H1 (cell line): ENCODE measurements around the gene PLEKHM3. TPM values are rescaled to one million over a fixed set of nuclear protein-coding genes. Genes with fewer than 3 reads are reported as not detected.

Experiments
- CTCF ChIA-PET: fragments of 300-600 bp; sonication (Branson Sonifier 250); formaldehyde crosslinking; loops from one replicate; lab custom pipeline; 2021; ENCODE audit not compliant: partially characterized antibody; lab: Charles Lee
- POLR2A ChIA-PET: fragments of 300-600 bp; sonication (Branson Sonifier 250); formaldehyde crosslinking; loops from one replicate; lab custom pipeline; 2021; ENCODE audit warnings: inconsistent platforms; ENCODE audit not compliant: partially characterized antibody; lab: Charles Lee
- DNase-seq, 2 experiments: peaks; one replicate each; pipeline versions ENCODE4 v3.0.0 to v3.0.0-alpha.2; 2010 to 2022; ENCODE audit warnings: low spot score in 2 of 2, low read depth in 1 of 2, mixed read lengths in 1 of 2
- FAIRE-seq: peaks from 2 replicates; lab custom pipeline; 2011; peaks lifted over from hg19 to GRCh38; lab: Jason Lieb, UNC
- H2AFZ ChIP-seq: 2 replicates; pipeline ENCODE4 v1.8.1; 2012; ENCODE audit warnings: low read length, inconsistent platforms
- H2AK5ac ChIP-seq: 2 replicates; pipeline ENCODE4 v1.6.1; 2013; ENCODE audit warnings: low read depth, low read length
- H2BK120ac ChIP-seq: replicated peaks from 2 replicates; pipeline ENCODE3; 2013; ENCODE audit warnings: low read depth, low read length, inconsistent platforms
- H2BK12ac ChIP-seq: 2 replicates; pipeline ENCODE4 v1.6.1; 2013; ENCODE audit warnings: low read depth, low read length
- H2BK15ac ChIP-seq: 2 replicates; pipeline ENCODE4 v1.6.1; 2013; ENCODE audit warnings: low read length
- H2BK20ac ChIP-seq: 2 replicates; pipeline ENCODE4 v1.6.1; 2013; ENCODE audit warnings: low read length
- H2BK5ac ChIP-seq: 2 replicates; pipeline ENCODE4 v1.6.1; 2013; ENCODE audit warnings: low read depth, low read length
- H3K14ac ChIP-seq: 2 replicates; pipeline ENCODE4 v1.6.1; 2013; ENCODE audit warnings: inconsistent platforms; ENCODE audit not compliant: insufficient read length
- H3K18ac ChIP-seq: 2 replicates; pipeline ENCODE4 v1.6.1; 2013; ENCODE audit warnings: low read length; ENCODE audit errors: extremely low read depth
- H3K23ac ChIP-seq: 2 replicates; pipeline ENCODE4 v1.6.1; 2013; ENCODE audit warnings: inconsistent platforms; ENCODE audit not compliant: insufficient read length
- H3K23me2 ChIP-seq: 2 replicates; pipeline ENCODE4 v1.6.1; 2013; ENCODE audit warnings: low read depth, low read length
- H3K27ac ChIP-seq: 2 replicates; pipeline ENCODE4 v1.6.1; 2011; ENCODE audit warnings: low read depth, low read length, inconsistent platforms
- H3K27me3 ChIP-seq, 4 experiments: replicated peaks in 1 of 4; 1 replicate in 1 of 4; 2 replicates in 3 of 4; pipeline versions ENCODE4 v1.6.1 to v1.8.1; 2011 to 2013; ENCODE audit warnings: low read length in 3 of 4, mild to moderate bottlenecking in 3 of 4, inconsistent platforms in 2 of 4, mixed read lengths in 2 of 4, moderate library complexity in 1 of 4; ENCODE audit not compliant: control insufficient read depth in 3 of 4, insufficient read depth in 3 of 4; ENCODE audit errors: extremely low read depth in 1 of 4
- H3K36me3 ChIP-seq, 4 experiments: 2 replicates each; pipeline versions ENCODE4 v1.6.1 to v1.8.1; 2011 to 2013; ENCODE audit warnings: mild to moderate bottlenecking in 4 of 4, low read length in 3 of 4, moderate library complexity in 2 of 4, control low read depth in 1 of 4, inconsistent platforms in 1 of 4; ENCODE audit not compliant: insufficient read depth in 4 of 4, control insufficient read depth in 2 of 4
- H3K4ac ChIP-seq: replicated peaks from 2 replicates; pipeline ENCODE3; 2013; ENCODE audit warnings: low read length, low read depth, mixed read lengths, inconsistent platforms; ENCODE audit not compliant: insufficient read length
- H3K4me1 ChIP-seq, 4 experiments: replicated peaks in 1 of 4; 1 replicate in 1 of 4; 2 replicates in 3 of 4; pipeline versions ENCODE4 v1.6.1 to v1.8.1; 2011 to 2013; ENCODE audit warnings: low read length in 3 of 4, inconsistent platforms in 2 of 4, mixed read lengths in 1 of 4; ENCODE audit not compliant: insufficient read depth in 4 of 4, control insufficient read depth in 3 of 4
- H3K4me2 ChIP-seq, 2 experiments: 2 replicates each; pipeline versions ENCODE4 v1.6.1 to v1.8.1; 2011 to 2013; ENCODE audit warnings: low read depth in 2 of 2, low read length in 2 of 2, control low read depth in 1 of 2, inconsistent platforms in 1 of 2, mild to moderate bottlenecking in 1 of 2; ENCODE audit not compliant: insufficient read depth in 1 of 2
- H3K4me3 ChIP-seq, 4 experiments: fragments of 200-600, 300-600 bp in 1 of 4; sonication (generic), shearing (Covaris generic), sonication (Bioruptor Twin) in 1 of 4; 2 replicates each; pipeline versions ENCODE4 v1.5.1 to v1.8.1; 2011 to 2016; ENCODE audit warnings: low read length in 4 of 4, low read depth in 3 of 4, control low read depth in 2 of 4, inconsistent platforms in 2 of 4, mild to moderate bottlenecking in 2 of 4, mixed read lengths in 1 of 4, moderate library complexity in 1 of 4; ENCODE audit not compliant: insufficient read depth in 2 of 4; ENCODE audit errors: extremely low read depth in 1 of 4
- H3K56ac ChIP-seq: replicated peaks from 2 replicates; pipeline ENCODE3; 2013; ENCODE audit warnings: low read depth, mild to moderate bottlenecking, mixed read lengths, low read length, inconsistent platforms; ENCODE audit not compliant: insufficient read length
- H3K79me1 ChIP-seq: 2 replicates; pipeline ENCODE4 v1.6.1; 2013; ENCODE audit warnings: low read depth, low read length, control low read depth
- H3K79me2 ChIP-seq, 2 experiments: 2 replicates each; pipeline versions ENCODE4 v1.6.1 to v1.8.1; 2012 to 2013; ENCODE audit warnings: low read length in 2 of 2, mild to moderate bottlenecking in 2 of 2, inconsistent platforms in 1 of 2; ENCODE audit not compliant: insufficient read depth in 2 of 2, control insufficient read depth in 1 of 2
- H3K9ac ChIP-seq, 4 experiments: replicated peaks in 1 of 4; 1 replicate in 1 of 4; 2 replicates in 3 of 4; pipeline versions ENCODE4 v1.6.1 to v1.8.1; 2011 to 2013; ENCODE audit warnings: low read depth in 3 of 4, low read length in 3 of 4, control low read depth in 2 of 4, mild to moderate bottlenecking in 2 of 4, moderate library complexity in 2 of 4, inconsistent platforms in 1 of 4; ENCODE audit errors: extremely low read depth in 1 of 4
- H3K9me3 ChIP-seq, 2 experiments: 2 replicates each; pipeline versions ENCODE4 v1.6.1 to v1.8.1; 2012 to 2013; ENCODE audit warnings: mild to moderate bottlenecking in 2 of 2, moderate library complexity in 2 of 2, control low read depth in 1 of 2, inconsistent platforms in 1 of 2, low read depth in 1 of 2, low read length in 1 of 2, mixed read lengths in 1 of 2; ENCODE audit not compliant: insufficient read depth in 2 of 2
- H4K20me1 ChIP-seq, 2 experiments: replicated peaks in 1 of 2; 2 replicates each; pipeline versions ENCODE3 to v1.8.1; 2011 to 2013; ENCODE audit warnings: inconsistent platforms in 2 of 2, low read length in 2 of 2, mild to moderate bottlenecking in 1 of 2; ENCODE audit not compliant: insufficient read depth in 2 of 2, control insufficient read depth in 1 of 2
- H4K5ac ChIP-seq: 2 replicates; pipeline ENCODE4 v1.6.1; 2013; ENCODE audit warnings: low read length, low read depth, mixed read lengths, inconsistent platforms; ENCODE audit not compliant: insufficient read length
- H4K8ac ChIP-seq: 2 replicates; pipeline ENCODE4 v1.8.0; 2013; ENCODE audit warnings: mild to moderate bottlenecking, moderate library complexity, low read length, inconsistent platforms; ENCODE audit not compliant: insufficient read depth; ENCODE audit errors: extremely low read depth
- H4K91ac ChIP-seq: replicated peaks from 2 replicates; pipeline ENCODE3; 2013; ENCODE audit warnings: low read length, mixed read lengths, inconsistent platforms; ENCODE audit not compliant: insufficient read length
- SP2 ChIP-seq: IDR thresholded peaks from 2 replicates; pipeline ENCODE4 v1.6.1; 2012; ENCODE audit warnings: mild to moderate bottlenecking, low read length, inconsistent platforms
- SUZ12 ChIP-seq: fragments of 200-600 bp; sonication (generic); IDR thresholded peaks from 2 replicates; pipeline ENCODE4 v1.6.1; 2012; ENCODE audit warnings: mild to moderate bottlenecking, inconsistent platforms, low read length, moderate library complexity, mixed read lengths
- WGBS, 2 experiments: shearing (Covaris generic) in 1 of 2; methylation state at CpG; one replicate each; pipeline versions ENCODE4 v1.1.6 to v1.1.7; 2013 to 2015; ENCODE audit warnings: low lambda C conversion rate in 2 of 2, mixed read lengths in 2 of 2, inconsistent platforms in 1 of 2, low coverage in 1 of 2, missing lambda C conversion rate in 1 of 2; ENCODE audit not compliant: insufficient replicate concordance in 2 of 2, insufficient coverage in 1 of 2, insufficient read length in 1 of 2; ENCODE audit errors: extremely low coverage in 1 of 2, missing lambda C conversion rate in 1 of 2; 5-methylcytosine and 5-hydroxymethylcytosine counted together
- polyA plus RNA-seq, 7 experiments: library from polyadenylated mRNA; depleted of rRNA in 3 of 7; stranded (reverse) in 5 of 7; unstranded in 2 of 7; fragments of >200 nt in 5 of 7; fragments of 200-250 nt in 2 of 7; gene quantifications; 1 replicate in 5 of 7; 2 replicates in 1 of 7; 4 replicates in 1 of 7; pipeline versions ENCODE4 v1.2.1 to v1.2.3, GENCODE V29; 2011 to 2013; ENCODE audit warnings: missing spikeins in 2 of 7, mixed read lengths in 2 of 7
- total RNA-seq: library from RNA; stranded (reverse); fragmentation: NEBNext Ultra II Directional; extraction: Animal tissue kit (Norgen Biotek cat#: 25700); gene quantifications from 2 replicates; pipeline ENCODE4 v1.2.1, GENCODE V29; 2021
- TF ChIP-seq, protein P1 (sequence below), 3 experiments: IDR thresholded peaks; 1 replicate in 2 of 3; 2 replicates in 1 of 3; pipeline versions ENCODE4 v1.5.1 to v1.6.1; 2011; ENCODE audit warnings: low read length in 3 of 3, mild to moderate bottlenecking in 3 of 3, inconsistent platforms in 2 of 3, low read depth in 1 of 3, moderate library complexity in 1 of 3; ENCODE audit not compliant: insufficient read depth in 1 of 3; ENCODE audit errors: control extremely low read depth in 1 of 3

The PLEKHM3 gene
- total and polyA plus RNA-seq, 2 of the 8 experiments (the other 6 are each of a cell fraction or from before 2014, with no cell fraction given): 2.3 to 5.8 TPM

DNA sequence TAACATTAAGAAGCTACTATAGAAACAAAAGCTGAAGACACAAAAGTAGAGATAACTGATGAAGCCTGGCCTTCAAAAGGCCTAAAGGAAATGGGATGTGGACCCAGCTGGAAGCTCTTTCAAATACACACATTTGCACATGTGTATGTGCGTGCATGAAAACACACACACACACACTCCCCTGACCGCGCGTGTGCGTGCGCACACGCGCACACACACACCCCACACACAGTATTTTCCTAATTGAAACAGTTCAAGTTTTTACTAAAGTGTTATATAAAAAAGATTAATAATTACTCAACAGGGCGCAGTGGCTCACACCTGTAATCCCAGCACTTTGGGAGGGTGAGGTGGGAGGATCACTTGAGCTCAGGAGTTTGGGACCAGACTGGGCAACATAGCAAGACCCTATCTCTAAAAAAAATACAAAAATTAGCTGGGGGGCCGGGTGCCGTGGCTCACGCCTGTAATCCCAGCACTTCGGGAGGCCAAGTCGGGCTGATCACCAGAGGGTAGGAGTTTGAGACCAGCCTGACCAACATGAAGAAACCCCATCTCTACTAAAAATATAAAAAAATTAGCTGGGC is 111.5 kb downstream of the PLEKHM3 start:
- CTCF ChIA-PET: interaction anchor here (1.1 to 2.9 kb wide), 5 partner anchors 16 to 127 kb away, joined by 3 to 9 read pairs (median 5); no protein-coding TSS in a partner anchor
- TF ChIP-seq SUZ12: no peak
- TF ChIP-seq, protein P1, sequence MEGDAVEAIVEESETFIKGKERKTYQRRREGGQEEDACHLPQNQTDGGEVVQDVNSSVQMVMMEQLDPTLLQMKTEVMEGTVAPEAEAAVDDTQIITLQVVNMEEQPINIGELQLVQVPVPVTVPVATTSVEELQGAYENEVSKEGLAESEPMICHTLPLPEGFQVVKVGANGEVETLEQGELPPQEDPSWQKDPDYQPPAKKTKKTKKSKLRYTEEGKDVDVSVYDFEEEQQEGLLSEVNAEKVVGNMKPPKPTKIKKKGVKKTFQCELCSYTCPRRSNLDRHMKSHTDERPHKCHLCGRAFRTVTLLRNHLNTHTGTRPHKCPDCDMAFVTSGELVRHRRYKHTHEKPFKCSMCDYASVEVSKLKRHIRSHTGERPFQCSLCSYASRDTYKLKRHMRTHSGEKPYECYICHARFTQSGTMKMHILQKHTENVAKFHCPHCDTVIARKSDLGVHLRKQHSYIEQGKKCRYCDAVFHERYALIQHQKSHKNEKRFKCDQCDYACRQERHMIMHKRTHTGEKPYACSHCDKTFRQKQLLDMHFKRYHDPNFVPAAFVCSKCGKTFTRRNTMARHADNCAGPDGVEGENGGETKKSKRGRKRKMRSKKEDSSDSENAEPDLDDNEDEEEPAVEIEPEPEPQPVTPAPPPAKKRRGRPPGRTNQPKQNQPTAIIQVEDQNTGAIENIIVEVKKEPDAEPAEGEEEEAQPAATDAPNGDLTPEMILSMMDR (IDR thresholded peaks at IDR 0.05; ENCODE audit: control extremely low read depth in 1 of 3, insufficient read depth in 1 of 3, low read depth in 1 of 3, low read length in 3 of 3): no peak
- TF ChIP-seq SP2: no peak

More for the DNA sequence above, 111.5 kb downstream of the PLEKHM3 start:
- H3K4me3 ChIP-seq: no peak overlapping the region
- no peak overlapping the region for H3K4ac ChIP-seq
- H3K4me1 ChIP-seq: no peaks in the 10 kb centered on the region
- H2BK120ac ChIP-seq: no peak overlapping the region
- H3K36me3 ChIP-seq: no peaks in the 10 kb centered on the region
- POLR2A ChIA-PET: interaction anchor here (2.0 kb wide), 1 partner anchor 12 kb away, joined by 5 read pairs; no protein-coding TSS in a partner anchor
- no peak overlapping the region for H2BK5ac ChIP-seq
- H3K23ac ChIP-seq: no peak overlapping the region
- no peak overlapping the region for H2BK12ac ChIP-seq
- H3K56ac ChIP-seq: no peak overlapping the region
- 94% methylated on average over 14 of the region's 14 CpGs; no CpG with 5 or more reads in 1 of the 2 experiments for WGBS, 2 experiments
- H3K79me1 ChIP-seq: no peaks in the 10 kb centered on the region
- DNase-seq (no peak), FAIRE-seq (no peak)
- H3K14ac ChIP-seq: no peak overlapping the region
- H2BK20ac ChIP-seq: no peak overlapping the region
- H3K27me3 ChIP-seq: no peaks in the 10 kb centered on the region
- H4K5ac ChIP-seq: no peak overlapping the region
- H3K79me2 ChIP-seq: no peaks in the 10 kb centered on the region
- no peak overlapping the region for H3K4me2 ChIP-seq
- H4K8ac ChIP-seq: no peak overlapping the region
- no peak overlapping the region for H2AK5ac ChIP-seq
- no peak overlapping the region for H3K27ac ChIP-seq
- no peaks in the 10 kb centered on the region for H4K20me1 ChIP-seq
- no peak overlapping the region for H3K9ac ChIP-seq
- H3K18ac ChIP-seq: no peak overlapping the region
- H2AFZ ChIP-seq: no peak overlapping the region
- H2BK15ac ChIP-seq: no peak overlapping the region
- H3K23me2 ChIP-seq: no peaks in the 10 kb centered on the region
- no peak overlapping the region for H4K91ac ChIP-seq
- no peaks in the 10 kb centered on the region for H3K9me3 ChIP-seq
